Central memory CD8-positive, alpha-beta T cell (primary cell): Measurements from ENCODE around the gene ATP6V1A.

Experiments
- ATAC-seq: fragments of 150-1000 bp; cut with Tn5 transposase; replicated peaks from 2 replicates; pipeline ENCODE4 v1.10.0; 2022; ENCODE audit warnings: mild to moderate bottlenecking, moderate FRiP score, moderate number of reproducible peaks; ENCODE audit not compliant: poor library complexity, severe bottlenecking; ENCODE audit errors: extremely low read depth
- DNase-seq, 2 donors: peaks; one replicate each; pipeline ENCODE4 v3.0.0; 2021; ENCODE audit warnings: low spot score in 2 of 2
- H3K27ac Mint-ChIP-seq: one replicate; pipeline ENCODE4 v1.8.0; 2022; ENCODE audit warnings: low read depth, mild to moderate bottlenecking, moderate library complexity, mixed read lengths
- H3K27me3 Mint-ChIP-seq: one replicate; pipeline ENCODE4 v1.8.0; 2022; ENCODE audit warnings: mixed read lengths
- H3K36me3 Mint-ChIP-seq: one replicate; pipeline ENCODE4 v1.8.0; 2022; ENCODE audit warnings: mild to moderate bottlenecking, moderate library complexity, mixed read lengths; ENCODE audit not compliant: insufficient read depth
- H3K4me1 Mint-ChIP-seq: one replicate; pipeline ENCODE4 v1.8.0; 2022; ENCODE audit warnings: mixed read lengths
- H3K4me3 Mint-ChIP-seq: one replicate; pipeline ENCODE4 v1.8.0; 2022; ENCODE audit warnings: mild to moderate bottlenecking, moderate library complexity, mixed read lengths
- H3K9me3 Mint-ChIP-seq: one replicate; pipeline ENCODE4 v1.8.0; 2022; ENCODE audit warnings: mixed read lengths

The ATP6V1A gene

DNA sequence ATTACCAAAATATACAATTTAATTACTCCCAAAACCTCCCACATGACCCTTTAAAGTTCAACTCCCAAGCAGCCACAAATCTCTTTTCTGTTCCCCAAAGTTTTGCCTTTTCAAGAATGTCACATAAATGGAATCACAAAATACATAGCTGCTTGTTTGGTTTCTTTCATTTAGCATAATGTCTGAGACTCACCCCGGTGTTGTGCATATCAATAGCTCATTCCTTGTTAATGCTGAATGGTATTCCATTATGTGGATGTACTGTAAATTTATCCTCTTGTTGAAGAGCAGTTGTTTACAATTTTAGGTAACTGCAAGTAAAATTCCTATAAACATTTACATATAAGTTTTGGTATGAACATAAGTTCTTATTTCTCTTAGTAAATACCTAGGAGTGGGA is 16.3 kb upstream of the ATP6V1A start:
- no peak overlapping the region for H3K4me3 Mint-ChIP-seq
- H3K27ac Mint-ChIP-seq = peak overlapping the region; percentile 29
- no peaks in the 10 kb centered on the region for H3K9me3 Mint-ChIP-seq
- no peak for ATAC-seq
- H3K36me3 Mint-ChIP-seq = peaks cover 32% of the 10 kb centered on the region
- DNase-seq = no peak
- no peaks in the 10 kb centered on the region for H3K27me3 Mint-ChIP-seq
- H3K4me1 Mint-ChIP-seq = peaks cover 49% of the 10 kb centered on the region

DNA sequence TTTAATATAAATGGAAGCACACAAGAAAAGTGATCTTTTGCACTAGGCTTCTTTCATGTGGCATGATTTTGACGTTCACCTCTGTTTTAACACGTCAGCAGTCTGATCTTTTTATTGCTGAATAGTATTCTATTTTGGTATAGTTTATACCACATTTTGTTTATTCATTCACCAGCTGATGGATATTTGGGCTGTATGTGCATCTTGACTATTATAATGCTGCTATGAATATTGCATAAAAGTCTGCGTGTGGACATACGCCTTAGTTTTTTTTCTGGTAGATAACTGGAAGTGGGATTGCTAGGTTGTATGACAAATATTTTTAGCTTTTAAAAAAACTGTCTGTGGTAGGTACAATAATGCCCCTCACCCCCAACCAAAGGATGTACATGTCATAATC is 15.1 kb upstream of the ATP6V1A start:
- ATAC-seq = no peak
- Mint-ChIP-seq H3K4me1 (peaks cover 53% of the 10 kb centered on the region), H3K27ac (no peak overlapping the region)

DNA sequence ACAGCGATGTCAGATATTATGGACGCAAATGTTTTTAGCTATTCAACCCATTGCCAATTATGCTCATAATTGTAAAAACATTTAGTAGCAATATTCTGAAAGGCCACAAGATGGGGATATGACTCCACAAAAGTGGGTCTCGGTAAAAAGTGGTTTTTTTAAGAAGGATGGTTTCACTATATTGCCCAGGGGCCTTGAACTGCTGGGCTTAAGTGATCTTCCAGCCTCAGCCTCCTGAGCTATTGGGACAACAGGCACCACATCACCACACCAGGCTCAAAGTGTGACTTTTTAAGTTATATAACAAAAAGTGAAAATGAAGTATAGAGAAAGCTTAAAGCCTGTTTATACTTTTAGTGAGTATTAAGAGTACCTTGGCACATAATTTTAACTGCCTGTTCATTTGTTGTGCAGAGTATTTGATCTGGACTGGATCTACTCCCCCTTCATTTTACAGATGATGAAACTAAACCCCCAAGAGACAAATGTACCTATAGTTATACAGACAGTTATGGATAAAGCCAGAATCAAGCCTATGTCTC is 10.2 kb upstream of the ATP6V1A start:
- no peaks in the 10 kb centered on the region for H3K27me3 Mint-ChIP-seq
- H3K36me3 Mint-ChIP-seq = peaks cover 18% of the 10 kb centered on the region
- ATAC-seq (peak; percentile 59), DNase-seq (peak in 1 of 2 donors; percentile 36)
- H3K9me3 Mint-ChIP-seq = no peaks in the 10 kb centered on the region
- H3K27ac Mint-ChIP-seq = peak overlapping the region; percentile 100
- peaks cover 68% of the 10 kb centered on the region for H3K4me1 Mint-ChIP-seq
- H3K4me3 Mint-ChIP-seq = no peak overlapping the region

More for the DNA sequence above, 15.1 kb upstream of the ATP6V1A start:
- no peak overlapping the region for H3K4me3 Mint-ChIP-seq
- no peaks in the 10 kb centered on the region for H3K27me3 Mint-ChIP-seq
- DNase-seq = no peak
- peaks cover 30% of the 10 kb centered on the region for H3K36me3 Mint-ChIP-seq
- H3K9me3 Mint-ChIP-seq = no peaks in the 10 kb centered on the region

DNA sequence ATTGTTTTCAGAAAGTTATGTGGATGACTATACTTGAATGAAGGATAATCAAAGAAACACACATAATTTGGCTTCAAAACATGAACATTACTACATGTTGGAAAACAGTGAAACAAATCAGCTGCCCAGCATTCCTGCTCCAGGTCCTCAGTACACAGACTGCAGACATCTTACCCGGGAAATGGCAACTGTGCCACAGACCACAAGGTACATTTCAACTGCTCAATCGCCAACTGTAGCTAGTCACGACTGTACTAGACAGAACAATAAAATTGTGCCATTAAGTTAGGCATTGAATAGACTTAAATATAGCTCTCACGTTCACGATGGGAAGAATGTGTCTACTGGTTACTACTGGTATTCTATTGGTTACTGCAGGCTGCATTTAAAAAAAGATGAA is 5.7 kb upstream of the ATP6V1A start:
- no peaks in the 10 kb centered on the region for H3K27me3 Mint-ChIP-seq
- ATAC-seq (no peak), DNase-seq (no peak)
- H3K9me3 Mint-ChIP-seq = no peaks in the 10 kb centered on the region
- H3K4me3 Mint-ChIP-seq = peak overlapping the region; percentile 89
- peak overlapping the region; percentile 100 for H3K27ac Mint-ChIP-seq
- peaks cover 65% of the 10 kb centered on the region for H3K4me1 Mint-ChIP-seq
- peaks cover 33% of the 10 kb centered on the region for H3K36me3 Mint-ChIP-seq

DNA sequence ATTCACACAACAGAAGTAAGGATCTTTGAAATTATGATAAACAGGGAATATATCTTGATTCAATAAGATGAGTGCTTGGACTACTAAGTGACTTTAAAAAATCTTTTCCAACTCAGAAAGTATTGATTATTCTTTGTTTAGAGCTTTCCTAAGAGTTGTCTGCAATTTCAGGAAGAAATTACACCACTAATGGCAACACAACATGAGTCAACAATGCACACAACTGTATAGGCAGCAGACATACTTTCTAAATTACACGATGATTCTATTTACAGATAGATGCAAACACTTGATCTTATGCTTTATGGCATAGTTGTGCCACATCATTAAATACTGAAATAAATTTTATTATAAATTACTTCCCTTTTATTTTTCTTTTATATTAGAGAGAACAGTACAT is 5.2 kb upstream of the ATP6V1A start:
- DNase-seq = no peak
- Mint-ChIP-seq H3K27me3 (no peaks in the 10 kb centered on the region), H3K9me3 (no peaks in the 10 kb centered on the region), H3K4me1 (peaks cover 67% of the 10 kb centered on the region), H3K27ac (peak overlapping the region; percentile 100), H3K4me3 (peak overlapping the region; percentile 89), H3K36me3 (peaks cover 38% of the 10 kb centered on the region)
- no peak for ATAC-seq

DNA sequence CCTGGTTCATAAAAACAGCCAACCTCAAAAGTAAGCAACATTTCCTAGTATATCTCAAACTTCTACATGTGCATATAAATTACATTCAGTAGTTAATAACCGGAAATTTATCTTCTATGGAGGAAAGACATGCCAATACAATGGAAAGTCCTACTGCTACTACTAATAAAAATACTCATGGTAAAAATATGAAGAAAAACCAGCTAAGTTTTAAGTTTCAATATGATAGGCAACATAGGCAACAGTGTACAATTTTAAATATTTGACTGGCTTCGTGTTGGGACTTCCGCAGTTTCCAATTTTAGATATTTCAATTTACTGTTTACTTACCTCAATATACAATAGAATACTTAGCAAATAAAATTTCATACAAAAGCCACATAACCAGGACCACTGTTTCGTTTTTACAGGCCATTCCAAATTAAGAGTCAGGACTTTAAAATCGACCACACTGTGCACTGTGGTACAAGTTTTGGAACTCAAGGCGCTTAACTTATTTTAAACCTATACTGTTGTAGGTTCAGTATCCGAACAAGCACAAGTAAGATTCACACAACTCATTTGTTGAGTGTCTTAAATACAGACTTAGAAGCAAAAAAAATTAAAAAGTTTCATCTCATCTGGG is 3.7 kb upstream of the ATP6V1A start:
- H3K27ac Mint-ChIP-seq = peak overlapping the region; percentile 100
- ATAC-seq (no peak), DNase-seq (no peak)
- no peaks in the 10 kb centered on the region for H3K9me3 Mint-ChIP-seq
- peaks cover 44% of the 10 kb centered on the region for H3K36me3 Mint-ChIP-seq
- H3K4me1 Mint-ChIP-seq = peaks cover 69% of the 10 kb centered on the region
- peak overlapping the region; percentile 89 for H3K4me3 Mint-ChIP-seq
- H3K27me3 Mint-ChIP-seq = no peaks in the 10 kb centered on the region

DNA sequence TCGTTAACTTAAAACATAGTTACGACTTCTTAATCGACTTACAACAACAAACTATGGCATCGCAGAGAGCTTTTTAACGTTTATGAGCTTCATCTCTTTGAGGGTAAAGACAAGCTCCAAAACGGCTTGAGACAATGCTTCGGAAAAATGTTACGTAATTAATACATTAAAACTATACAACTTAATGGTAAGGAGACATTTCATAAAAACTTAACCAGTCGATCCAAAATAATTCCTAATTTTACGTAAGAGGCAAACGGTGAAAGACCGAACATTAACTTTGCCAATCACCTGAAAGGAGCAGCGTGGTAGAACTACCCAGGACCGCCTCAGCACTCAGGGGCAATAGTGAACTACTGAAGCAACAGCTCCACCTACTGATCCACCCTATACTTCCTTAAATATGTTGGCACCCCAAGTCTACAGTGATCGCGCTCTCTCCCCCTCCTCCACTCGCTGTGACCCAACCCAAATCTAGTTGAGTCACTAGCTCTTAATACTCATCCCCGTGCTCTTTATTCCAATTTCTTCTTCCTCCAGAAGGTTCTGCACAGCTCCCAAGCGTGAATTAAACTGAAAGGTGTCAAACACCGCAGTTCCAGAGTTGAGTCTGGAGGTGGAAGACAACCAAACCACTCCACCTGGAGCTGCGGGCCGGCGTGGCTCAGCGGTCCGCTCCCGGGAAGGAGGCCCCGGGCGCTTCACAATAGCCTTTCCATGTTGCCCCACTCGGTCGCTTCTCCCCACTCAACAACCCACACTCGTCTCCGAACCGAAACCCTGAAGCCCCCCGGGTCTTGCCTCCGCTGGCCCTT is 1.7 kb upstream of the ATP6V1A start:
- no peaks in the 10 kb centered on the region for H3K9me3 Mint-ChIP-seq
- peaks cover 44% of the 10 kb centered on the region for H3K36me3 Mint-ChIP-seq
- H3K27me3 Mint-ChIP-seq = no peaks in the 10 kb centered on the region
- DNase-seq (peak; percentile 57 to 76), ATAC-seq (peak; percentile 62)
- peaks cover 70% of the 10 kb centered on the region for H3K4me1 Mint-ChIP-seq
- H3K4me3 Mint-ChIP-seq = peak overlapping the region; percentile 89
- H3K27ac Mint-ChIP-seq = peak overlapping the region; percentile 100

DNA sequence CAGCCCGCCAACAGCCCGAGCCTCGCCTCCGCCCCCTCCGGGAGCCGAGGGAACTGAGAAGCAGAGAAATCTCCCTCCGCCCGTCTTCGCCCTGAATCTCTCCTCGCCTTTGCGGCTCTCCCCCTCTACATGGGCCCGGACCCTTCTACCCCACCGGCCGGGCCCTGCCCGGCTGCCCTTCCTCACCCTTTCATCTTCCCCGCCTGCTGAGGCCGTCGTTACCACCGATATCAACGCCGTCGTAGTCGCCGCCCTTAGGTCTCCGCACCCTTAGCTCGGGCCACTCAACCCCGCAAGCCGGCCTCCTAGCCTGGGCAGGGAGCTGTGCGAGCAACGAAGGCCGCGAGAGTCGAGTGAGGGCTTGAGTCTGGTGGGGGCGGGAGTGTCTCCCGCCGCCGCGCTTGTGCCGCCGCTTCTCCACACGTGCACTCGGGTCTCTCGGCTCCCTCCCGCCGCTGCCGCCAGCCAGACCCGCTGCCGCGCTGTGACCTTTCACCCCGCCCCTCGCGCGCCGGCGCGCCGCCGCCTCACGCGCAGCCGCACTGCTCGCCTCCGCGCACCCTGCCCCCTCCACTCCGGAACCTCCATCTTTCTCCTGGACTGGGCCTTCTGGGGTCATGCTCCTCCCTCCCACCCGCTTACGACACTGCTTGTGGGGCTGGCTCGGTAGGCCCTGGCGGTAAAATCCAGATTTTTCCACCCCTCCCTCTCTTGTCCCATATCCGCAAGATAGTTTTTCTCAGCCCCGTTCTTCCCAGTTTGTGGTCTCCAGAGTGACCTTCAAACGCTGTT is 883 bp upstream of the ATP6V1A start, which contains the start of gene NAA50:
Gene NAA50, minus strand, starts transcription at position 494 of the 792 bp plus-strand sequence. Its CDS starts 300 bp downstream, at position 194.
- no peaks in the 10 kb centered on the region for H3K9me3 Mint-ChIP-seq
- H3K36me3 Mint-ChIP-seq = peaks cover 42% of the 10 kb centered on the region
- peak within 1 kb of the TSS; percentile 89 for H3K4me3 Mint-ChIP-seq
- peaks cover 67% of the 10 kb centered on the region for H3K4me1 Mint-ChIP-seq
- H3K27ac Mint-ChIP-seq = peak within 1 kb of the TSS; percentile 100
- ATAC-seq (peak; percentile 70), DNase-seq (peak; percentile 82 to 91)
- H3K27me3 Mint-ChIP-seq = no peaks in the 10 kb centered on the region

DNA sequence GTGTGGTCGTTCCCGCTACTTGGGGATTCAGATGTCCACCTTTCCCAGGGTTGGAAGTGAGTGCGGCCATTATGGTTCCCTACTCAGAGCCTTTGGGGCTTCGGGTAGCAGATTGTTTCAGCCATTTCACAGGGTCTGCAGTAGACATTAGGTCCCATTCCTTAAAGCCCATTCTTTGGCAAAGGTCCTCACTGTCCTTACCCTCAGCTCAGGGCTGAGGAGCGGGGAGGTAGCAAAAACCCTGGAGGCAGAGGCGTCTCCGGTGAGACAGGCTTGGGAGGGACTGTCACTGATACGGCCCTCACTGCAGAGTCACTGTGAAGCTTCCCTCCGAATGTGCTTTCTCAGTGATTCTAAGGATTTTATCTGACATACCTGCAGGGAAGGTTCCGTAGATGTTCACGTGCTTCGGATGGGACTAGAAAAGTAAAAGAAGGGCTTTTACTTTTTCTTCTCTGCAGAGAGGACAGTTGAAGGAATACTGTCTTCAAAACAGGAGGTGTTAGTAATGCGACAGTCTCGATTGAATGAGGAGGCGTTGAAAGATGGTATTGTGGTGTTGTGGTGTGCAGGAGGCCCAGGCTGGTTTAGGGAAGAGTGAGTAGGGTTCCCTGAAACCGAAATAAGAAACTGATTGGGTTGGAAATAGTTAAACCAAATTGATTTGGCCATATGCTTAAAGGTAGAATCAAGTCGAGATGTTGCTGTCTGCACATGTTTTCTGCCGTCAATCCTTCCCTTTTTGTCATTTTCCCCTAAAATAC is 630 bp downstream of the ATP6V1A start:
- Mint-ChIP-seq H3K27me3 (no peaks in the 10 kb centered on the region), H3K36me3 (peaks cover 35% of the 10 kb centered on the region), H3K4me1 (peaks cover 53% of the 10 kb centered on the region), H3K27ac (peak overlapping the region; percentile 100), H3K4me3 (peak overlapping the region; percentile 89), H3K9me3 (no peaks in the 10 kb centered on the region)
- ATAC-seq = no peak
- DNase-seq = no peak

DNA sequence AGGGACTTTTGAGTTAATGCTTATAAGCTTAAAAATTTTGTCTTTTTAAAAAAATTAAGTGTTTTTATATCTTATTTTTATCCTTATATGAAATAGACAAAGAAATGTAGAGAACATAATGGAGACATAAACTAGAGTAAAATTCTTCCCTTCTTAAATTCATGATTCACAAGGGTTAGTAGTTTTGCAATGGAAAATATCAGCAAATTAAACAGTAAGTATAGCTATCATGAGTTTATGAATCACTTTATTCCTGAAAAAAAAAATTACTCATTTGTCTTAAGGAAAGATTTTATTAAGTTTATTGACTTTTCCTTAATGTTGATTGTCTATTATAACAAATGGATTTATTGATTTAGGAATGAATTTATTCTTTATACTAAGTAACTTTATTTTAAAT is 4.3 kb downstream of the ATP6V1A start:
- peaks cover 12% of the 10 kb centered on the region for H3K36me3 Mint-ChIP-seq
- no peak for ATAC-seq
- no peak for DNase-seq
- H3K9me3 Mint-ChIP-seq = no peaks in the 10 kb centered on the region
- no peak overlapping the region for H3K27ac Mint-ChIP-seq
- H3K4me3 Mint-ChIP-seq = no peak overlapping the region
- H3K27me3 Mint-ChIP-seq = no peaks in the 10 kb centered on the region
- peaks cover 40% of the 10 kb centered on the region for H3K4me1 Mint-ChIP-seq

DNA sequence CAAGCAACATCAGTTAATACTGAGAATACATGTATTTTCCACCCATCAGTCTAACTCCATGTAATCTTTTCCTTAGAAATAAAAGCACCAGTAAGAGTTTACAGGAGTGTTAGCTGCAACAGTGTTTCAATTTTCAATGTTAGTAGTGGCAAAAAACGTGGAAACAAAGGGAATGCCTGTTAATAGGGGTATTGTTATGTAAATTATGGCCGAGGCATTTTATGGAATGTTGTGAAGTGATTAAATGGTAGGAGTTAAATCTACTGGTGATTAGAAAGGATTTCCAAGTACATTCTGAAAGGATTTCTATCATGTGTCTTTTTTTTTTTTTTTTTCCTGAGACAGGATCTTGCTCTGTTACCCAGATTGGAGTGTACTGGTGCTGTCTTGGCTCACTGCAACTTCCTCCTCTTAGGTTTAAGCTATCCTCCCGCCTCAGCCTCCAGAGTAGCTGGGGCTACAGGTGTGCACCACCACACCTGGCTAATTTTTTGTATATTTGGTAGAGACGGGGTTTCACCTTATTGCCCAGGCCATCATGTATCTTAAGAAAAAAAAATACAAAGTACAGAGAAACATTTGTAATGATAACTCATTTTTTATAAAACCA is 6.6 kb downstream of the ATP6V1A start:
- no peaks in the 10 kb centered on the region for H3K27me3 Mint-ChIP-seq
- peaks cover 20% of the 10 kb centered on the region for H3K4me1 Mint-ChIP-seq
- H3K4me3 Mint-ChIP-seq = no peak overlapping the region
- no peak overlapping the region for H3K27ac Mint-ChIP-seq
- H3K9me3 Mint-ChIP-seq = no peaks in the 10 kb centered on the region
- DNase-seq = no peak
- no peaks in the 10 kb centered on the region for H3K36me3 Mint-ChIP-seq
- ATAC-seq = no peak
